HTERT RPE-1 (cell line): ENCODE data around the gene CHST15.
"Not testable (repeated sequence)": the region's sequence is repeated elsewhere in the genome, so short reads cannot be mapped to it uniquely, and the experiment has no call there.

Source experiments
- in situ Hi-C: fragments of 300-500 bp; cut with MboI; formaldehyde crosslinking; loops from 4 replicates; pipeline ENCODE4 v1.14.3; 2020; ENCODE audit warnings: low sequenced_read_pairs

The CHST15 gene

DNA sequence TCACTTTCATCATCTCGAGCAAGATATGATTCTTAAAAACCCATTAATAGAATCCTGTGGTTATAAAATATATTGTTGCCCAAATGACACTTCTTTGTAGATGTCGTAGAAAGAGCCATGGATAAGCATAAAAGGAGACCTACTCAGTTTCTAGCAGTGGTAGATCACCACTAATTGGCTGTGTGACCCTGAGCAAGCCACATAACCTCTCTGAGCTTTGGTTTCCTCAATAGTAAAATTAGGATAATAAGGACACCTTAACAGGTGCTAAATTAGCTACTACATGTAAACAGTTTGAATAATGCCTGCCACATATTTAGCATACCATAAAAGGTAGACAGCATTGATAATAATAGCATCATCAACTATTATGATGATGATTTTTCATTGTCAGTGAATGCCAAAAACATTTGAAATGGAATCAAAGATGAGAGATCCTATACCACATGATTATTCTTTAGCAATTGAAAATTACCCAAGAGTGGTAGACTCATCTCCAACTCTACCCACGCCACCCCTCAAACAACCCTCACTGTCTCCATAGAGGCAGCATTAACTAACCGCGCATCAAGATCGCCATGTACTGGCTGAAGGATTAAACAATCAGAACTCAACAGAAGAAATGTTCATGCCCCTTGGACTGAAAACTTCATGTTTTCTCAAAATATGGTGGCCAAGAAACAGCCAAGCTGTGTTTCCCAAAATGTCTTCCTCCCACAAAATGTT lies 45.8 kb downstream of the CHST15 start:
- in situ Hi-C loops, result no loop called here

- in situ Hi-C loops, result no loop called here
Observed at GRCh38 chr10:124045801-124046355, 47.5 kb downstream of the CHST15 start.

DNA sequence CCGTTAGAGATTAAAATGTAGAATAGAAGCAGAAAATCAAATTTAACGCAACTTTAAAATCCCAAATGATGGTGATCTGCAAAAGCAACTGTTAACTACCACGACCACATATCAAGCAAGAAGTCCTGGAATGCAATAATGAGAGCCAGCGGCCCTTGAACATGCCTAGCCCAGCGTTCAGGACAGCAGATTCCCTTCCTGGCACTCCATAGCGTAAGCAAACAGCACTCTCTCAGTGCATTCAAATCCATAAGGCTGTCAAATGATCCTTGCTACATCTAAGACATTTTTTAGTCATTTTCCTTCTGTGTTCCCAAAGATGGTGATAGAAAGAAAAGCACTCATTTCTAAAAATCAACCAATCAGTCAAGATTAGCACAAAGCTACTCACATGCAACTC lies 48.1 kb downstream of the CHST15 start:
- in situ Hi-C loops, result no loop called here

DNA sequence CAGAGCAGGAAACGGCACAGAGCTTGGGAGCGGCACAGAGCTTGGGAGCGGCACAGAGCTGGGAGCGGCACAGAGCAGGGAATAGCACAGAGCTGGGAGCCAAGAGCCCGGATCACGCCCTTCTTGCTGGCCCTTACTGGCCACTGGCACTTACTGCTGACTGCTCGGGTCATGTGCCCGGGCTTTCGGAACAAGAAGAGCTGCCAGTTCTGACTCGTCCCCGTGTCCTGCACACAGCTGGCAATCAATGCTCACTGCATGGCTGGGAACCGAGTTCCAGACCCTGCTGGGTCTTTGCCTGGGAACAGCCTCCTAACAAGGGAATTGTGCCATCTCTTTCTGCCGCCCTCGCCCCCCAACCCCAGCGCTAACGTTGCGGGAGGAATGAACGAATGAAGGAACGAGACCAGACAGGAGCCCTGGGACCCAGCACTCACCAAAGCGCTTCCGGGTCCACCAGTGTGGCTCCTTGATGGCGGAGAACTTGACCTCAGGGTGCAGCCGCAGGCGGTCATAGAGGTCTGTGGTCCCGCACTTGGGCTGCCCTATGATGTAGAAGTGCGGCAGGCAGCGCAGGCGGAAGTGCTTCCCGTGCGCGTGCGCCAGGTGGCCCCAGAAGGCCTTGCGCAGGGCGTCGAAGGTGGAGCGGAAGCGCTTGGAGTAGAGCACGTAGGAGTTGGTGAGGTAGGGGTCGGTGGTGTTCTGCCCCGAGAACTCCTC lies 49.1 kb downstream of the CHST15 start:
- in situ Hi-C loops, result no loop called here

GRCh38 chr10:124043310-124044142 lies 49.9 kb downstream of the CHST15 start:
- in situ Hi-C loops, result no loop called here

DNA sequence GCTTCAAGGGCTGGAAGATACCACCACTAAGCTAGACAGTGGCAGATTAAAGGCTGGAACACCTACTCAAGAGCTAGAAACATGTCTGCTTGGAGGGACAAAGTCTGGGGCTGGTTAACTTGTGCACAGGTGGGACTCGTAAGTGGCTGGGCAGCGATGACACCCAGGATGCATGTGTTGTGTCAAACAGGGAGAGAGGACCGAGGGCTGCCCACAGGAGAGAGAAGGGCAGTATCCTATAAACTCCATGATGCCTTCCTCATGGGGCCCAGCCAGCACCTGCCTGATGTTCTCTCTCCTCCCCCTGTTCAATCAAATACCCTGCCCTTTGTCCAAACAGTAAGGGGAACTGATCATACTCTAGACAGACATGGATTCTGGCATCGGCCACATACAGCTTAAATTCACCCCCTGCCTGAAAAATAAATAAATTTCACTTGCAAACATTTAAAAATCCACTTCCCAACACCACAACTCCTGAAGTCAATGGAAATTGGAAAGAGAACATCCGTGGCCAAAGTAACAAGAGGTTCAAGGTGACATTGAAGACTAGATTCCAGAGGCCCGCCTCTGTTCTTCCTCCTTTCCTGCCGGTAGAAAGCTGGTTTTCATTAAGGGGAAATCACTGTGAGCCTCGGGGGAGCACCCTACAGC lies 50.6 kb downstream of the CHST15 start:
- in situ Hi-C loops, result no loop called here

- in situ Hi-C loops, result no loop called here
Observed at GRCh38 chr10:124041675-124042445, 51.5 kb downstream of the CHST15 start.

GRCh38 chr10:124040451-124041188 lies 52.8 kb downstream of the CHST15 start:
- in situ Hi-C loops, result no loop called here

GRCh38 chr10:124039483-124040013 lies 53.9 kb downstream of the CHST15 start:
- in situ Hi-C loops, result no loop called here

GRCh38 chr10:124037784-124038183 lies 55.6 kb downstream of the CHST15 start:
- in situ Hi-C loops, result no loop called here

DNA sequence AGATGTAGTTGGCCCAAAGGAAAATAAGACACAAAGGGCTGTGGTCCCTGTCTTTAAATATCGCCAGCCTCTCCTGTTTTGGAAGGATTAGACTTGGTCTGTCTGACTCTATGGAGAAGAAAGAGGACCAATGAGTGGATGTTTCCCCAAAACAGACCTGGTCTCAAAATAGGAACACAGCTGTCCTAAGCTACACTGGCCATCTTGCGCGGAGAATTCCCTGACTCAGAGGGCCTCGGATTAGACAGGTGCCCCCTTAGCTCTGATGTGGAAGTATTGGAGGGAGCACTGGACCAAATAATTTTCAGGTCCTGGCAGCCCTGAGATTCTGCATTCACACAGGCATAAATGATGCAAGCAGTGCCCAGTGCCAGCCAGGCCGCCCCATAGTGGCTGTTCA lies 56.1 kb downstream of the CHST15 start:
- in situ Hi-C loops, result no loop called here

DNA sequence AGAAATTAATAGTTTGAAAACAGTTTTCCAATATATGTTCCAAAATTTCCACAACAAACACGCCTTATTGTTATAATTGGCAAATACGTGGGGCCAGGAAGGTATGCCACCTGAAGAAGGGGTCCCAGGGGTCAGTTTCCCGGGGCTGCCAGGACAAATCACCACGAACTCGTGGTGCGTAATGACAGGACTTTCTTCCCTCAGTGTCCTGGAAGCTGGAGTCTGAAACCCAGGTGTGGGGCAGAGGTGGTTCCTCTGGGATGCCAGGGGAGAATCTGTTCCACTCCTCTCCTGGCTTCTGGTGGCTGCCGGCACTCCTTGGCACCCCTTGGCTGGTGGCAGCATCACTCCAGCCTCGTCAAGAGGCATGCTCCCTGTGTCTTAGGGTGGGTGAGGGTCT lies 56.7 kb downstream of the CHST15 start:
- in situ Hi-C loops, result no loop called here

DNA sequence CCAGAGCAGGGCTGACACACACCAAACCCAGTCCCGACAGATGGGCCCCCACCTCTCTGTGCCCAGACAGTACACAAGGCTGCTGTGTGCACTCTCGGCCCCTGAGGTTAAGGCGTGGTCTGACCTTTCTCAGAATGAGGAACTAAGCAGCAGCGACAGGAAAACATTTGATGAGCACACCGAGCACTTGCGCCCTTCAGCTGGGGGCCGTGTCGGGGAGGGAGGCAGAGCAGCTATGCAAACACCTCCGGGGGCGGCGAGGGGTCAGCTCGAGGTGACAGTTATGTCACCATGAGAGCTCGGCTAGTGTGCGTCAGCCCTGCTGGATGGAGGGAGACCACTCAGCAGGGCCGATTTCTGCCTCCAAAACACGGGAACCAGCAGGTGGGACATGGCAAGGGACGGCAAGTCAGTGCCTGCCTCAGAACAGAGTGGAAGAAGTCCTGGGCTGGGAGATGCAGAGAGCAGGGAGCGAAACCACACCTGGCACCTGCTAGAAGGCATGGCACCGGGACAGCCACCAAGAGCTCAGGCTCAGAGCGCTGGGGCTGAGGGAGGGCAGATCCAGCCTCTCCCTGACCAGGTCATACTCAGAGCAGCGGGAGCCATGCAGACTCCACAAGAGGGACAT lies 57.4 kb downstream of the CHST15 start:
- in situ Hi-C loops, result no loop called here

DNA sequence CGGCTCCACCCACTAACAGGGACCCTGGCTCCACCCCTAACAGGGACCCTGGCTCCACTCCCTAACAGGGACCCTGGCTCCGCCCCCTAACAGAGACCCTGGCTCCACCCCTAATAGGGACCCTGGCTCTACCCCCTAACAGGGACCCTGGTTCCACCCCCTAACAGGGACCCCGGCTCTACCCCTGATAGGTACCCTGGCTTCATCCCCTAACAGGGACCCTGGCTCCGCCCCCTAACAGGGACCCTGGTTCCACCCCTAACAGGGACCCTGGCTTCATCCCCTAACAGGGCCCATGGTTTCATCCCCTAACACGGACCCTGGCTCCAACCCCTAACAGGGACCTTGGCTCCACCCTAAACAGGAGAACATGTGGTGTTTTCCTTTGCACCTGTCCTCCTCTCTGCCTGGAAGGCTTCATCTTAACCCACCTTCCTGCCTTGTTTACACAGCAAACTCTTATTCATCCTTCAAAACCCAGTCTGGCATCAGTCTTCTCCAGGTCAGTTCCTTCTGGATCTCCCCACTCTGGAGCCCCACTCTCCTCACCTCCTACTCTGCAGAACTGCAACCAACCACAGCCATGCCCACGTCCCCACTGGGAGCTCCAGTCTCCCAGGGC lies 58.0 kb downstream of the CHST15 start:
- in situ Hi-C loops, result no loop called here

- in situ Hi-C loops, result not testable (repeated sequence)
Observed at GRCh38 chr10:124034576-124035305, 58.7 kb downstream of the CHST15 start.

GRCh38 chr10:124033887-124034218 lies 59.5 kb downstream of the CHST15 start:
- in situ Hi-C loops, result no loop called here

- in situ Hi-C loops, result no loop called here
Observed at GRCh38 chr10:124032971-124033886, 60.2 kb downstream of the CHST15 start.
